GM10266 (cell line): ENCODE results near the gene SMARCA4.

Experiments
- DNase-seq: peaks from one replicate; pipeline ENCODE4 v3.0.0; 2012; ENCODE audit errors: extremely low spot score
- CTCF ChIP-seq: IDR thresholded peaks from 2 replicates; pipeline ENCODE4 v1.5.1; 2012; ENCODE audit warnings: mild to moderate bottlenecking, low read depth; ENCODE audit not compliant: control insufficient read depth, insufficient read depth; ENCODE audit errors: missing control alignments

Gene SMARCA4

GRCh38 chr19:11007385-11007784 lies 46.6 kb downstream of the SMARCA4 start:
- no peak for DNase-seq
- TF ChIP-seq CTCF: no peak

- DNase-seq: no peak
- no peak for TF ChIP-seq CTCF
Observed at GRCh38 chr19:11007962-11008532, 47.2 kb downstream of the SMARCA4 start.

- TF ChIP-seq CTCF: no peak
- DNase-seq: no peak
Observed at GRCh38 chr19:11010041-11010440, 49.2 kb downstream of the SMARCA4 start.

- no peak for DNase-seq
- TF ChIP-seq CTCF: no peak
Observed at GRCh38 chr19:11012507-11012906, 51.7 kb downstream of the SMARCA4 start.

GRCh38 chr19:11013771-11014170 lies 52.9 kb downstream of the SMARCA4 start:
- no peak for TF ChIP-seq CTCF
- no peak for DNase-seq

GRCh38 chr19:11014403-11014911 lies 53.6 kb downstream of the SMARCA4 start:
- DNase-seq: no peak
- TF ChIP-seq CTCF: no peak

GRCh38 chr19:11016631-11017030 lies 55.8 kb downstream of the SMARCA4 start:
- no peak for DNase-seq
- no peak for TF ChIP-seq CTCF
